K562 treated with DMSO at 1 percent for 4 hours (cell line): ENCODE data around the gene TEX13D. TPM values are rescaled to one million over a fixed set of nuclear protein-coding genes. Genes with fewer than 3 reads are reported as not detected.

Experiments used
- total RNA-seq: library from RNA; unstranded; fragments of 300-600 nt; gene quantifications from 2 replicates; pipeline ENCODE4 v1.2.3, GENCODE V29; 2022; ENCODE audit not compliant: insufficient read depth

The TEX13D gene
- total RNA-seq, result not detected in 2 replicates

DNA sequence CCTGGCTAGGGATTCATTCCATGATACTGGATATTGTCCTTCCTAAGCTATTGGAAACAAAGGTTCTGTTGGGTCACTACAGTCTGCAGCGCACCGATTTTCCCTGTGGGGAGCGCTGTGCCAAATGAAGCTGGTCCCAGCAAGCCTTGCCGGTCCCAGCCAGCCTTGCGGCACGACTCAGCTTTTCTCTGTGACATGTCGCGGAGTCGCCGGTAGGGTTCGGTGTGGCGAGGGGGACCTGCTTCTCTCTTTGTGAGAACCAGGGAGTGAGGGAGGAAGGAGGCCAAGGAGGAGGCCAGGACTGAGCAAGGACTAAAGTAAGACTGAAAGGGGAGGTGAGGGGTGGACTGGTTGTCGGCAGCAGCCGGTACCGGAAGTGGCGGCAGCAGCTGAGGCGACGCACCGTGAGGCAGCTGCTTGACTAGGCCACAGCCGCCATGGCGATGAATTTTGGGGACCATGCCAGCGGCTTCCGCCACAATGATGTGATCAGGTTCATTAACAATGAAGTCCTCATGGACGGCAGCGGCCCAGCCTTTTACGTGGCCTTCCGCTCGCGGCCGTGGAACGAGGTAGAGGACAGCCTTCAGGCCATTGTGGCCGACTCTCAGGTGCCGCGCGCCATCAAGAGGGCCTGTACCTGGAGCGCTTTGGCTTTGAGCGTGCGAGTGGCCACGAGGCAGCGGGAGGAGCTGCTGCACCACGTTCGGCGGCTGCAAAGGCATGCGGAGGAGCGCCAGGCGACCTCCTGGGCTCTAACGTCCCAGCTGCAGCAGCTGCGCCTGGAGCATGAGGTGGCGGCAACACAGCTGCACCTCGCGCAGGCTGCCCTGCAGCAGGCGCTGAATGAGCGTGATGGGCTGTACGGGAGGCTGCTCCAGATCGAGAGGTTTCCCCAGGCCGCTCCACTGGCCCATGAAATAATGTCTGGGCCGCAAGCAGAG lies at the start of gene TEX13D:
Gene TEX13D, plus strand, starts transcription at position 180 of the 944 bp plus-strand sequence. Its CDS starts 258 bp downstream, at position 438.

DNA sequence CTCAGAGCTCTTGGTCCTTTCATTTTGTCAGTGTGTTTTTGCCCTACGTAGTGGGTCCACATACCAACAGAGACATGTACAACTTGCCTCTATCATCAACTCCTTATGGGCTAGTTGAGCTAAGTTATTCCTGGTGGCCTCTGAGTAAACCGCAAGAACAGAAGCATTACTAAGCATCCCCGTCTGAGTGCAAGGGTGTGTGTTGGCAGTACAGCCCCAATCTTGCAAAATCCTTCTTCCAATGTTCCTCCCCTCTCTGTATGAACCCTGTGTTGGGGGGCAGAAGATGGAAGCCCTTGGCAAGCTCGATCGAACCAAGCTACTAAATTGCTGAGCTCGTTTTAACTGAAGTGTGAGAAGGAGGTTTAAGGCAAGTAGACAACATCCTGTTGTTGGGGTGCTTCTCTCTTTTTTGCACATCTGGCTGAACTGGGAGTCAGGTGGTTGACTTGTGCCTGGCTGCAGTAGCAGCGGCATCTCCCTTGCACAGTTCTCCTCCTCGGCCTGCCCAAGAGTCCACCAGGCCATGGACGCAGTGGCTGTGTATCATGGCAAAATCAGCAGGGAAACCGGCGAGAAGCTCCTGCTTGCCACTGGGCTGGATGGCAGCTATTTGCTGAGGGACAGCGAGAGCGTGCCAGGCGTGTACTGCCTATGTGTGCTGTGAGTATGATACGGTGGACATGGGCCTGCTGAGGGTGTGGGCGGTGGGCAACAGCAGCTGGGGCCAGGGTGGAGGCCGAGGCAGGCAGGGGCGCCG lies 13.8 kb downstream of the TEX13D start, which contains the start of gene SH2D1A:
Gene SH2D1A, plus strand, starts transcription at position 447 of the 760 bp plus-strand sequence. Its CDS starts 80 bp downstream, at position 527.

Other genes with a start within 250 kb of the TEX13D start
- gene SH2D1A, start 13.9 kb downstream of the TEX13D start, total RNA-seq, result not detected in 2 replicates